GM19043 (cell line): ENCODE data around the gene POLR3G.

ENCODE experiments used
- ATAC-seq: cut with Tn5 transposase; IDR thresholded peaks from one replicate; pipeline ENCODE4 v1.9.1; 2021; ENCODE audit warnings: low read depth; ENCODE audit not compliant: unreplicated experiment

POLR3G gene

DNA sequence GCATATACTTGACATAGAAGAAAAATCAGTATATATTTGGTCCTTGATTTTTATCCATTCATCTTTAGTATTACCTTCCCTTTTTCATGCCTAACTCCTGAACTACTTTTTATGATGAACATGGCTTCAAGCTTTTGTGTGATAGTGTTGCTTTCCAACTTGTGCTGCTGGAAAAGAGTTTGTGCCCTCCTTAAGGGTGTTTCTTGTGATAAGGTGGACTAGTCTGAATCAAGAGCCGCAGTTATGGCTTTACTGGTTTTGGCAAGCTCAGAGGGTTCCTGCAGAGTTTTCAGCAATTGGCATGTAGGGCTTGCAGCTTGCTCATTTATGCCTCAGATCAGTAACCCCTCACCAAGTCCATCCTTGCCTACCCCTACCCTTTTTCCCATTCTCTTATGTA, 20.5 kb downstream of the POLR3G start:
- ATAC-seq, result no peak

GRCh38 chr5:90503596-90503995, 28.9 kb downstream of the POLR3G start:
- ATAC-seq, result no peak

DNA sequence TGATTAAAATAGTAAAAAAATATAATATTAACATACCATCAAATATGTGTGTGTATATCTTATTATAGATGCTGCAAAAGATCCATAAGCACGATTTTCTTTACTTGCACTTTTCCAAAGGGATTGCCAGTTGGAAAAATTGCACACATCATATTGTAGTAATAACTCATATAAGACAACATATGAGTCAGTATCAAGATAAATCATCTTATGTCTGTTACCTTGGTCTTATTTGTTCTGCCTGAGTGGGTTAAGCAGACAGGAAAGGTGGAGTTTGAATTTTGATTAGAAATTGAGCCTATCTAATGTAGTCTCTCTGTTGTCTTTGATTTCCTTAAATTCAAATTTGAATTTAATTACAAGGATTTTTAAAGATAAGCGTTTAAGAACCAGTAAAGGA, 30.1 kb downstream of the POLR3G start:
- no peak for ATAC-seq

DNA sequence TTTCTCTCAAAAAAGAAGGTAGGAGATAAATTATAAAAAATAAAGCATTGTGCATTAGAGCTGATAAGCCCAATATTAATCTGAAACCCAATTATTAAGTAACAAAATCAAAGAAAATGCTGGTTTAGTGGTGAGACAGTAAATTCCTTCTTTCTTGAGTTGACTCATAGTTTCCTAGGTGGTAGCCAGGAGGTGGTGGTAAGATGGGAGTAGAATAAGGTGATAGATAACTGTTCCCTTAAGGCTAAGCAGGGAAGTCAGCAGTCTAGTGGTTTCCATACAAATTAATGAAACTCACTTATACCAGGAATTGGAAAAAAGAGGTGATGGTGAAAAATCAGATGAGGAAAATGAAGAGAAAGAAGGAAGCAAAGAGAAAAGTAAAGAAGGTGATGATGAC, 31.6 kb downstream of the POLR3G start:
- no peak for ATAC-seq

DNA sequence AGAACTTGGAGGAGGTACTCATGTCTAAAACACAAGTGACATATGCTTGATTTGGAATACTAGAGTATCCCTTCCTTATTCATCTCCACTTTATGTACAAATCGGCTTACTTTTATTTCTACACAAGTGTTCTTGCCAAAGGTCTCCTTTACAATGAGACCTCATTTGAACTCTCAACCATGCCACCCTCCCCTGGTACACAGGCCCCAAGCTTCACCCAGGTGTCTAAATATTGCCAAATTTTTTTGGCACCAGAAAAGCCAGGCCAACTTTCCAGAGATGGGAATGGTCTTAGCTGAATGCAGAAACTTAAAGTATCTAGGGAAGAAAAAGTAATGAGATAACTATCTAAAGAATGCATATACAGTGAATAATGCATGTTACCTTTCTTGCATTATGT, 35.8 kb downstream of the POLR3G start:
- ATAC-seq, result no peak

GRCh38 chr5:90514520-90514919, 39.9 kb downstream of the POLR3G start:
- no peak for ATAC-seq

DNA sequence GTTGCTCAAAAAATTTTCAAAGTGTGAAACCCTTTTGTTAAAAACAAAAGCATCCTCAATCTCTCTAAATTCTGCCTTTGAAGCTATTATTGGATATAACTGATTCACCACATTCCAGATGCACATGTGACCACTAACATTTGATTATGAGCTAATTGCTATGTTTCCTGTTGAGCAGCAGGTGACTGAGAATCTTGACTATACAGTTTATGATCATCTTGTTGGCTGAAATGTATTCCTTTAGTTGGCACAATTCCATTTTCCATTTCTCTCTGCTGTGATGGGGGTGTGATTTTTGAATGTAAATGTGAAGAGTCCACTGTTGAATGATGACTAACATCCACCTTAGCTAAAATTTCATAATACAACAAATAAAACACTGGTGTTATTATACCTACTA, 44.0 kb downstream of the POLR3G start:
- no peak for ATAC-seq

DNA sequence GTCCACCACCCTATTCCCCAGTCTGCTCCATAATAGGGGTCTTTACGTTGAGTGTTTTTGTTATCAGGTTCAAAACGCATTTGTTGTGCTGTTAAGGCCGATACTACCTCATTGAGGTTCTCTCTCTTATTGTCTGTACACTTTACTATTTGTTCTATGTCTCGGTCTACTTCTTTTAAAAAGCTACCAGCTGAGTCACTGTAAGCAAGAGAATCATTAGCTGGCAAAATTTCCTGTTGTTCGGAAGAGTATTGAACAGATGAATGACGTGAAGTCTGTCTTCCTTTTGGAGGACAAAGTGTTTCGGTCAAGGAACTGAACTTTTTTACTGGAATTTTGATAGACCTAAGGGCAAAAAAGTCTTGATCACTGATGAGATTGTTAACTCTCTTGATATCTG, 44.4 kb downstream of the POLR3G start:
- ATAC-seq, result no peak

DNA sequence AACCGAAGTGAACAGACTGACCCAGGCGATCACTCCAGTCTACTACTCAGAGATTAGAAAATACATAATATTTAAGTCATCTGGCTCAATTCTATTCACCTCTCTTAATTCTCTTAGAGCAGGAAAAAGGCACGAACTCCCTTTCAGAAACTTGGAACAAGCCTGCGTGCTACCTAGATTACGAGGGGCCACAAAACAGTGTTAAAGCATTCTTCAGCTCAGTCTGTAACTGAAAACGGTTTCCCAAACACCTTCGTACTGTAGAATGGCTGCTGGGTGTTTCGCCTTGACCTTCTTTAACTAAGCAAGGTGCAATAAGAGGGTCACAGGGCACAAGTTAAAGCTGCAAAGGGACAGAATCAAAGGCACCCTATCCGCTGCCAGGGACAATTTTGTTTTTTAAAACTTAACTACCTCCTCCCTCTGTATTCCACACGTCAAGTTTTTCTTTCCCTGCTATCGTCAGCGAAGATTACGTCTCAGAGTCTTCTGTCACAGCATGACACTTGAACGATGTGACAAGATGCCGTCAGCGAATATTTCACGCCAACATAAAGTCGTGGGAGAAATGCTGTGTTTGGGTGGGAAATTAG, 54.0 kb downstream of the POLR3G start:
- no peak for ATAC-seq

DNA sequence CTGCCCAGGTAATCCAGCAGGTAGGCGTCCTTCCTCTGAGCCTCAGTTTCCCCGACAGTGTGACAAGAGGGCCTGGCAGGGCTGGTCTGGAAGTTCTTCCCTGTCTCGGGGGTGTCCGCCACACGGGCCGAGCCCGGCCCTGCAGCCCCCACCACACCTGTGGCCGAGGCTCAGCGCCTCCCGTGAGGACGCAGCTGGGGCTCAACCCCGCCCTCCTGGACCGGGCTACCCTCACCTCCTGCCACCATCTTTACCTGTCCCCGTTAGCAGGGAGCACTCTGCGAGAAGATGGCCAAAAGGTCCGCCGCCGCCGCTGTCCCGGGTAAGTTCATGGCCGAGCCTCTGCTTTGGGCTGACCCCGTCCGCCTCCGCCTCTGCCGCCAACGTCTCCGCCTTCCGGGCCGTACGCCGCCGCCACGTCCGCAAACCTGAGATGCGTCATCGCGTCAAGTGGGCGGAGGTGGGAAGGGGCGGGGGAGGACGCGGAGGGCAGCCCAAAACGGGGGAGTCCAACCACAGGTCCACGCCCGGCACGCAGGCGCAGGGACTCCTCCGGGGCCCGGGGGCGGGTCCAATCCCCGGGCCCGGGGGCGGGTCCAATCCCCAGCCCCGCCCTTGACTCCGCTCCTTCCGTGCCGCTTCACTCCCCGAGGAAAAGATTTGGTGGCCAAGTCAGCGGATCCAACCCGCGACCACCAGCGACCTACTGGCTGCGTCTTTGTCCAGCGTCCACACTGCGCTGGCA, 54.7 kb downstream of the POLR3G start, which contains the start of gene LYSMD3:
LYSMD3 (minus strand) TSS at position 391 of the 745 bp plus-strand sequence. CDS start 4,295 bp downstream, outside the sequence.
- peak; percentile 87 for ATAC-seq

DNA sequence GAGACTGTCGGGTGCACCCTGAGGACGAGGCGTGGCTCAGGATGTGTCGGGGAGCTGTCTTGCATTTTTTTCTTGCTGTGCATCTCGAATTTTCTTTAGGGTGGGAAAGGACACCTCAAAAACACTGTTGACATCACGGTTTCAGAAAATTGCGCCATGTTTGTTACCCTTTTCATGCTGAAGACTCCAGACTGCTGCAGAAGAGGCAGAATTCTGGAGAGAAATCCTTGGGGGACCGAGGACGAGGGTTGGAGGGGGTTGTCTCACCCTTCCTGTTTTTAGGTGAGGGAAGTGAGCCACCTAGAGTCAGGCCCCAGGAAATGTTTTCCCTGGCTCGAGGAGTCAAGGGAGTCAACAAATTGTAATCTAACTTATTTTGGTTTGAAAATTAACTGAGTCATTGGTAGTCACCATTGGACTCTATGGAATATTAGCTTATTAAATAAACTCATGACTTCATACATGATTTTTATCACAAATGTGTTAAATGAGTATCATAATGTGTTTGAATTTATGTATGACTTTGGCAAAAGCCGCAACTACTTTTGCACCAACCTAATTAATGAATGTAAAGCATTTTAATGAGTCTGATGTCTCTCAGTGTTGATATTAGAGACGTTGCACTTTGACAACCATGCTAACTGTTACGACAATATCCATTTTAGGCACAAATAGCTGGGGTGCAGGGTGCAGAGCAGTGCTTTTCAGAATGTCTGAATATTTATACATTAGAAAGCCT, 55.4 kb downstream of the POLR3G start:
- peak; percentile 35 for ATAC-seq

GRCh38 chr5:90530736-90531487, 56.2 kb downstream of the POLR3G start:
- ATAC-seq, result no peak

- ATAC-seq, result no peak
These were observed 59.1 kb downstream of the POLR3G start for GRCh38 chr5:90533794-90534193.

DNA sequence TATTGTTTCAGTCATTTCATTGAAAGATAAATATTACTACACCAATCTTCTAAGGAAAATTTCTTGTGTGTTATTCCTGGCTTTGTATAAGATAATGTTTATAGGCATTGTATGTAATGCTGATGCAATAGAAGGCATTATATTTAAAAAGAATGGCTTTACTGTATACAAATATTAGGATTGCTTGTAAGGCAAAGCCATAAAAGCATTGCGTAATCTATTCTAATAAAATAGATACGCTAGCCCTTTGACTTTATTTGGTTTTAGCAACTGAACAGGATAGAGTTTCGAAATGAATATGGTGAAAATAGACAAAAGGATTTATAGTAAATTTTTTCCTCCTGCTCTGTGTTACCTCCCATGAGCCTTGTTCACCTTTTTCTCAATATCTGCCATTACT, 60.3 kb downstream of the POLR3G start:
- no peak for ATAC-seq

- no peak for ATAC-seq
These were observed 68.3 kb downstream of the POLR3G start for GRCh38 chr5:90542827-90543519.

DNA sequence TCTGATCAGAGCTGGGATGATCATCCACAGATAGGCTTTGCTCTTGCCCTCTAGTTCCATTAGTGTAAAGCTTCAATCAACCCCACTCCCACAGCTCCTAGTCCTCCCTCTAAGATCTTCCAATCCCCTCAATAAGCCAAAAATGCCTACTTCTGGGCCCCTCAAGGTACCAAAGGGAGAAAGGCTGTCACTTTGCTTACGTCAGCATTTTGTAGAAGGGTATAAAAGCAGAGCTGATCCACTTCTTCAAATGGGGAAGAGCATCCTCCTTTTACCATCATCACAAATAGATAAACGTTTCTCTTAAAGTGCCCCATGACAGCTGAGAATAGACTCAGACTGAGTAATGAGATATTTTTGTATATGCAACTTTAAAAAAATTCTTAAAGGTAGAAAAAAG, 70.8 kb downstream of the POLR3G start:
- no peak for ATAC-seq

DNA sequence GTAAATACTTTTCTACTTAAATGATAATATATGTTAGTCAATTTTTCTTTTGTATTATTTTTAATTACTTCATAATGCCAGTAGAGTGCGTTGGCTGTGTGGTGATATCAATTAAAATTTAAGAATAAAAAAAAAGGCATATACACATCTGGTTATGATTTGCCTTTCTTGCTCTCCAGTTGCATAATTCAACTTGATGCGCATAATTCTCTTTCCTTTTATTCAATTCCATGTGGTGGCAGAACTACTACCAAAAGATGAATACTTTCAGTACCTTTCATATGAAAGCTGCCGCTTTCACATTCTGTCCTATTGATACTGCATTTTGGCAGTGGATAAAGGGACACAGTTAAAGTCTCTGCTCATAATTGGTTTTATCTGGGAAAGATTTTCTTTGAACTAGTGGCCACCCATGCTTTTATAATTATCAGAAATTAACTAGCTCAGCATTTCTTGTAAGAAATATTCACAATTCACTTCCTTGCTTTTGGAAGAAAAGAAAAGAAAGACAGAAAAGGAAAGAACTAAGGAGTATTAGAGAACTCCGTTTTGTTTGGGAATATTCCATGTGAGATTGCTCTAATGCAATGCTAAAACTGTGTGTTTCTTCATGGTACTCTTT, 71.7 kb downstream of the POLR3G start:
- ATAC-seq, result no peak

- no peak for ATAC-seq
These were observed 72.4 kb downstream of the POLR3G start for GRCh38 chr5:90547072-90547536.

GRCh38 chr5:90548069-90548593, 73.5 kb downstream of the POLR3G start:
- ATAC-seq, result no peak

DNA sequence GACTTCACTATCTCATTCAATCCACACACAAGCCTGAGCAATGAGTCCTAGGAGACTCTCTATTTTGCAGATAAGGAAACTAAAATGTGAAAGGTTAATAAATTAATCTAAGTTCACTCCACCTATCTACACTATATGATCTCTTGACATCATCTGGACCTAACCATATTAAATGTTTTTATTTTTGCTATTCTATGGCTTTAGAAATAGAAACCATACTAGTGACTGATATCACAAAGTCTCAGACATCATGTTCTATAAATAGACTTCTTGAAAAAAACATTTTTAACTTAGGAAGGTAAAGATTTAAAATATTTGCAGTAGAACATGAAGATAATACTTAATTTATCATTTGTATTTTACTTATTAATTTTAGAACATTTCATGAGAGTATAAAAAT, 74.6 kb downstream of the POLR3G start:
- ATAC-seq, result no peak
